OCI-M2 (cell line): ENCODE results near the gene NRG2.

Experiments
- DNase-seq: peaks from one replicate; lab custom pipeline; 2025; ENCODE audit not compliant: unreplicated experiment; lab: John Stamatoyannopoulos, UW

NRG2 gene

DNA sequence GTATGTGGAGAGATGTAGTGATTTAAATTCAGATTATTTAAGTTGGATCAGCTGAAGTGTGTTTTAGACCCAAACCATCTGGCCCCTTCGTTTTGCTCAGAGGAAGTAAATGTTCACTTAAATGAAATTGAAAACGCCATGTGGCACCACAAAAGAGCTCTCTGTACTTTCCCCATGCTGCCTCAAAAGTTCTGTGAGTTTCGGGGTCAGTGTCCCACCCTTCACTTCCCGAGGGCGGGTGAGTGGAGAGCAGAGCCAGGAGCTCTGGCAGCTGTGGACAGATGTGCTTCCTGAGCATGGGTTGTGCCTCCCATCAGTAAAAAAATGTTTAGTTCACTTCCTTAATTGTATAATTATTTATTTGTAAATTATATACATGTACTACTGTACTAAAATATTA lies 199.1 kb downstream of the NRG2 start:
- DNase-seq, result no peak

DNA sequence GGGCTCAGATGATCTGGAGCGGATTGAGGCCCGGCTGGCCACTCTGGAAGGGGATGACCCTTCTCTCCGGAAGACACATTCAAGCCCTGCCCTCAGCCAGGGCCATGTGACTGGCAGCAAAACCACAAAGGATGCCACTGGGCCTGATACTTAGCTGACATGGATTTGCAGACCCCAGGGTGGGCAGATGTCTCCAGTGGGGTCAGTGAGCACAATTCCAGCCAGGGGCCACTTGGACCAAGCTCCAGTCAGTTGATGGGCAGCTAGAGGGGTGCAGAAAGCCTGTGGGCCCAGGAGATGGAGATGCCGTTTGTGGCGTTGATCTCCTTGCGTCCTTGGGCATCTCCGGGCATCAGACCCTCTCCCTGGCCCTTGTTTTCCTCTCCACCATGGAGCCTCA lies 200.8 kb downstream of the NRG2 start:
- DNase-seq, result no peak

DNA sequence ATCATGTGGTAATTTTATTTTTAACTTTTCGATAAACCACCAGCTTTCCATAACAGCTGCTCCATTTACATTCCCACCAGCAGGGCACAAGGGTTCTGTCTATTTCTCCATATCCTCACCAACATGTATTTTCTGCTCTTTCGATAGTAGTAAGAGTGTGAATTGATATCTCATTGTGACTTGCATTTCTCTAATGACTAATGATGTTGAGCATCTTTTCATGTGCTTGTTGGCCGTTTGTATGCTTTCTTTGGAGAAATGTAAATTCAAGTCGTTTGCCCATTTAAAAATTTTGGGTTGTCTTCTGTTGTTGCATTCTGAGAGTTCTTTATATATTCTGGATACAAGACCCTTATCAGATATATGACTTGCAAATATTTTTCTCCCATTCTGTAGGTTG lies 201.6 kb downstream of the NRG2 start:
- DNase-seq, result no peak

DNA sequence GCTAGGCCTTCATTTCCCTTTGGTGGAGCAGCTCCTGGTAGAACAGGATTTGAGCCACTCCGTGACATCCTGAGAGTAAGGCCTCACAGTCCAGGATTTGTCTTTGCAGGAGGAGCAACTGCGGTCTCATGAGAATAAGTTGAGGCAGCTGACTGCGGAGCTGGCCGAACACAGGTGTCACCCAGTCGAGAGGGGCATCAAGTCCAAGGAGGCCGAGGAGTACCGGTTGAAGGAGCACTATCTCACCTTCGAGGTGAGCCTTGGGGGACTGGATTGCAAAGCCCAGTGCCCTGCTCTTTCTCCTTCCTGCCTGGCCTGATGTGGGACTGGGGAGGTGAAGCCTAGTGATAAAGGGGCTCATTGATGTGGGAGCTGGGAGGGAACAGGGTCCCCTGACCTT lies 203.2 kb downstream of the NRG2 start:
- no peak for DNase-seq

DNA sequence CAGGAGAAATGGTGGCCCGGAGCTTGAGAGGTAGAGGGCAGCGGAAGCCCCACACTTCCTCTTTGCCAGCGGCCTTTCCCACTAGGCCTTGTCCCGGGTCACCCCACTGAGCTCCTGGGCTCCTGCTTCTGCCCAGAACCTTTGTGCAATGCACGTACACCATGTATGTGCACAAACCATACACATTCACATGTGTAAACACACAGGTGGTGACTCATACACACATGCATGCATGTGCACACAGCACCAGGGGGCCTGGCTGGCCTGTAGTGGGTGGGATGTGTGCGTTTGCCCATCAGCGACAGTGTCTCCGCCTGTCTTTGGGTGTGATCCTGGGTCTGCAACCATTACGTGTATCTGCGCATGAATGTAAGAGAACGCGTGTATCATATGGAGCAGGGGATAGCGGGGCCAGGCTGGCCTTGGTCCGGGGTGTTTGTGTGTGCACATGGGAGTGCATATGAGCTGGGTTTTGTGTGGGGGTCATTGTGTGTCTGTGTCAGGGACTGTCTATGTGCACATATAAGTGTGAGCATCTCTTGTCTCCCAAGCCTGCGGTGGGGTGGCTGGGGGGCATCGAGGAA lies 203.8 kb downstream of the NRG2 start:
- no peak for DNase-seq

DNA sequence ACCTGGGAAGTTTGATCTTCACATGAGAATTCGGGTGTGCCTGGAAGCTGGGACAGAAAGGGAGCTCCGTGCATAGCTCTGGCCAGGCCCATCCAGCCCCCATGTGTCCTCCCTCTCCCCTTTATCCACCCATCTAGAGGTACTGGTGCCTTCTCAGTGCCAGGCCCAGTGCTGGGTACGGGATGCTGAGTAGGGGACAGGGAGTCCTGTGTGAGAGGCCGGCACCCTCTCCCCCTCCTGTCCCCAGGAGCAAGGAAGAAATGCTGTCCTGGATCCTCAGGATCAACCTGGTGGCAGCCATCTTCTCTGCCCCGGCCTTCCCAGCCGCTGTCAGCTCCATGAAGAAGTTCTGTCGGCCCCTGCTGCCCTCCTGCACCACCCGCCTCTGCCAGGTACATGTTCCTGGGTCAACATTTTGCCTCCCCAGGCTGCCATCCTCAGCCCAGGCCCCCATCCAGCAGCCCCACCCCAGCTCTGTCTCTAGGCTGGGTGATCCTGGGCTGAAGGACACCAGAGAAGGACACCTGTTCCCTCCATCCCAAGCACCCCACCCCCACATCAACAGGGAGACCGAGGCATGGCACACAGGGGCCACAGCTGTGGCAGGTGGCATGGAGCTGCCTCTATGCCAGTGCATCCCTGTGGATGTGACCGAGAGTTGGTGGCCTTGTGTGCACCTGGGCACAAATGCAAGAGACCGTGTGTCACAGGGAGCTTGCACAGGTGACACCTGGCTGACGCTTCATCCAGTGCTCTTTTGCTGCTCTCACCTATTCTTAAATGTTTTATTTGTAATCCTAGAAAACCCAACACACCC lies 204.5 kb downstream of the NRG2 start:
- no peak for DNase-seq

DNA sequence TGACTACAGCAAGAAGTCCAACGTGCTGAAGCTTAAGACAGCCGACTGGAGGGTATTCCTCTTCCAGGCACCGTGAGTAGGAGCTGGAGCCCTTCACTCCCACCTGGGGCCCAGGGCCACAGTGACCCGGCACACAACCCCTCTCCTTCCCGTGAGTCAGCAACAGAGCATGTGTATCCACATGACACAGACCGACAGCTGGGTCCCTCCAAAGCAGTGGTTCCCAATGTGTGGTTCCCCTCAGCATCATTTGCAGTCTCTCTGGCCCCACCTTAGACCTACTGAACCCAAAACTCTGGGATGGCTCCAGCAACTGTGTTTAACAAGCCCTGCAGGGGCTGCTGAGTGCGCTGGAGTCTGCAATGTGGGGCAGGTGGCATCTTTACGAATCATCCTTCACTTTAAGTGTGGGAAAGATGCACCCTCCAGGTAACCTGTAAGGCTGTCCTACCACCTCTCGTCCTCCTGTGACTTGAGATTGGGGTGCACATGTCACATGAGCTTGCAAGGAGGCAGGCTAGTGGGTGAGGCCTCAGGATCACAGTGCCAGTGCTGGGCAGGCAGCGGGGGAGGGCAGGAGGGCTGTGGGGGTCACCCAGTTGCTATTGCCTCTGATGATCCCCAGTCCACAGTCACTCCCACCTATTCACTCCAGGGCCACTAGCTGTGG lies 205.3 kb downstream of the NRG2 start:
- DNase-seq, result no peak

DNA sequence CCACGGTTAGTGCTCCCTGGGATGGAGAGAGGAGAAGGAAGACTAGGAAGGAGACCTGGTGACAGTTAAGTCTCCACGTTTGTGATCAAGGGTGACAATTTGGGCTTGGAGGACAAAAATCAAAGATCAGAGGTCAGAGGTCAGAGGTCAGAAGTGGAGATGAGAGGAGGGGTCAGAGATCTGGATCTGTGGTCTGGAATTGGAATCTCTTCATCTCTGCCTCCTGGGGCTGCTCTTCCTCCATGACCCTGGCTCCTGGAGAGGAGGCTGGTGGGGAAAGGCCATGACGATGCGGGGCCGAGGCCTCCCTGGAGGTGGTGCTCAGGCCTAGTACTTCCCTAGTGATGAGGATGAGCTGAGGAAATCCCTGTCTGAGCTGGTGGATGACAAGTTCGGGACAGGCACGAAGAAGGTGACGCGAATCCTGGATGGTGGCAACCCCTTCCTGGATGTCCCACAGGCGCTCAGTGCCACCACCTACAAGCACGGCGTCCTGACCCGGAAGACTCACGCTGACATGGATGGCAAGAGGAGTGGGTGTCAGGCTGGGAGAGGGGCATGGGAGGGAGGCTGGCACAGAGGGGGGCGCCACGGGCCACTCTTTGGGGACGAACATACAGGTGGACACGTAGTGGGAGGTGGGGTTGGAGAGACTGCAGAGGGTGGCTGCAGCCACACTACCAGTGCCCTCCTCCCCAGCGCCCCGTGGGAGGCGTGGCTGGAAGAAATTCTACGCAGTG lies 206.5 kb downstream of the NRG2 start:
- no peak for DNase-seq

DNA sequence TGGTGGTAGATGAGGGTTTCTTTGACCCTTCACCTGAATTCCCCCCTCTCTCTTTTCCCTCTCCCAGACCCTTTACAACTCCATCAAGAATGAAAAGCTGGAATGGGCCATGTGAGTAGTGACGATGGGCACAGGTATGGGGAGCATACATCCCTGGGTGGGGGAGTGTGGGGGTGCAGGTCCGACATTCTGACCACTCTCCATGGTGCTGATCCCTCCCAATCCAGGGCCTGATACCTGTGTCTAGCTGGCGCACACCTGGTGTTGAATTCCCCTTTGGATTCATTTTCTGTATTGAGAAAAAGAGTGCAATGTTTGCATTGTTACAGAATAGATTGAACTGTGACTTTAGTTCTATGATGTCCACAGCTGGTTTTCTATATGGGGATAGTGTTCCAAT lies 207.4 kb downstream of the NRG2 start:
- DNase-seq, result no peak

DNA sequence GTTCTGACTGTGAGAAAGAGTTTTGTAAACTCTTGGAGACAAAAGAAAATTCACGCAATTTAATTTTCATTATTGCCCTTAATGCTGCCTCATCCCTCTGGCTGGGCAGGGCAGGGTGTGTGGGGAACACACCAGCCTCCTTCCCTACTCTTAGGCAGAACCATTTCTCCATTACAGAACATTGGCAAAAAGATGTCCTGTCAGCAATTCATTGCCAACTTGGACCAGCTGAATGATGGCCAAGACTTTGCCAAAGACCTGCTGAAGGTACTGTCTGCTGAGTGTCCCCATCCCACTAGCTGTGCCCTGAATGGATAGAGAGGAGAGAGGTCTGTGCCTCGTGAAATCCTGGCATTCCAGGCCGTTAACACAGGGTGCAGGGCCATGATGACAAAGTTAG lies 209.6 kb downstream of the NRG2 start:
- no peak for DNase-seq

DNA sequence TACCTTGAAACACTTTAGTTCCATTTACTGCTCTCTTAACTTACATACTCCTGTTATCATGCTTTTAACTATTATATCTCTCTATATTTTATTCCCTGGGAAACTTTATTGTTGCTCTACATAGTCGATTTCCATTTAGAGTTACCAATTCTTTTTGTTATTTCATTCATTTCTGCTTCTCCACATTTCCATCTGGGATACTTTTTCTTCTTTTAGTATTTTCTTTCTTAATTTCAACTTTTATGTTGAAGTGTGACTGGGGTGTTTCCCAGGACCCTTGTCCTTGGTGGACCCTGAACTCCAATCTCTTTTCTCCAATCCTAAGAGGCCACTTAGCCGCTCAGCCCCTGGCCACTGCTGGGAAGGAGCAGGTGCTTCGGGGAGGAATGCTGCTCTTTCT lies 211.5 kb downstream of the NRG2 start:
- no peak for DNase-seq

DNA sequence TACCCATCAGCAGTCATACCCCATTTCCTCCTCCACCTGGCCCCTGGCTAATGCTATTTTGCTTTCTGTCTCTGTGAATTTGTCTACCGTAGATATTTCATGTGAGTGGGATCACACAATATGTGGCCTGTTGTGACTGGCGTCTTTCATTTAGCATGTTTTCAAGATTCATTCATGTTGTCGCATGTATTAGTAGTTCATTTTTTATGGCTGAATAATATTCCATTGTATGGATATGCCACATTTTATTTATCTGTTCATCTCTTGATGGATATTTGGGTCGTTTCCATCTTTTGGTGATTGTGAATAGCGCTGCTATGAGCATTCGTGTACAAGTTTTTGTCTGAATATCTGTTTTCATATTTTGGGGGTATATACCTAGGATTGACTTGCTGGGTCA lies 213.6 kb downstream of the NRG2 start:
- DNase-seq, result no peak

DNA sequence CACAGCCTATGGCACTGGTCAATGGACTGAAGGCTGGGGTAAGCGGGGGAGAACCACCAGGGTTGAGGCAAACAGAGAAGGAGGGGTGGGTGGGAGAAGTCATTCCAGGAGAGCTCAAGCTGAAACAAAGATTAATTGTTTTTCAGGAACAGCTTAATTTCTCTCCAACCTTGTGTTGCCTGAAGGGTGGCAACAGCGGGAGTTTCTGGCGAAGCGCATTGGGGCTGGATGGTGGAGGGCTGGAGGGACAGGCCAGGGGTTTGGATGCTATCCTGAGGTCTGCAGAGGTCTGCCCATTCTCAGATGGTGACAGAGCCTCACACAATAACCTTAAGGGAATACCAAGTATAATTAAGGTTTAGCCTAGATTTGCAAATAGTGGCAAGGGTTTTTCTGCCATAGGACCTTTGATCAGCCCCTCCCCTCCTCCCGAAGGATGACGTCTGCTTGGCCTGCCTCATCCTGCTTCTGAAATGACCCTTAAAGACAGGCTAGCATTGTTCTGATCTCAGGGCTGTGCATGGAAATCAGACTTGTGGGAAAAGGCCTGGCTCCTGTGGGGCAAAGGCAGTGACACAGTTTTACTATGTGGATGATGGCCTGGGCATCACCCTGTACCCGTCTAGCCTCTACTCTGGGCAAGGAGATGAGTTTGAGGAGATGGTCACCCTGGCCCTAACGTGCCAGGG lies 214.7 kb downstream of the NRG2 start:
- DNase-seq, result no peak

DNA sequence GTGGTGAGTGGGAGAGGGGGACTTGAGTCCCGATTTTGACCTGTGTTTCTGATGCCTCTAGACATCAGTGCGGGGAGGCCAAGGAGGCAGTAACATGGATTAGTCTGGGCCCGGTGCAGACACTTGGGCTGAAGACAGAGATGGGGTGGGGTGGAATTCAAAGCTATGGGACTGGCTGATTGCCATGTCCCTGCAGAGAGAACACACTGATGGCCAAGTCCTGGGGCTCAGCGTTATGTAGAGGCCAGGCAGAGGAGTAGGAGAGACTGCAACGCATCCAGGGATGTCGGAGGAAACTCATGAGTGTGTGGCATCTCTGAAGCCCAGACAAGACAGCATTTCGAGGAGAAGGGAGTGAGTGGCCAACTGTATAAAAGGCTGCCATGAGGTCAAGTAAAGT lies 217.4 kb downstream of the NRG2 start:
- DNase-seq, result no peak

DNA sequence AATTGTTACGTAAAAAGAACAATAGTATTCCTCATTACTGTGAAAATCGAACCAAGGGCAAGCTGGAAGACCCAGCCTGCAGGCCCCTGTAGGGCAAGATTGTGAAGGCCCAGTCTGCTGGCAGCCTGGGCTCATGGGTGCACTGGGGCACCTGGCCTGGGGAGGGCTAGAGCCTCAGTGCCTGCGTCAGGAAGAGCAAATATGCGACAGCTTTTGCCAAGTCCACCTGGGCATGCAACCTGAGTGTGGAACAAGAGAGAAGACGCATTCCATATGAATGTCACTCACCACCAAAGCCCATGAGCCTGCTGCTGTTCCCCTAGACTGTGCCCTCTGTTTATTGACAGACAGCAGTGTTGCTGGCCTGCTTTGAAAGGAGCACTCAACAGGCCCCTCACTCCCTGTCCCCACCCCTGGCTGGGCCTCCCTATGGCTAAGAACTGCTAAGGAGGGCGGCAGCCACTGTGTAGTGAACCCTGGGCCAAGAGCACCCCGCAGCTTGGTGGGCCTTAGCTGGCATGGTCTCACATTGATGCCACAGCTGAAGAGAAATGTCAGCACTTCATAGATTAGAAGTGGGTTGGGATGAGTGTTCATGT lies 219.2 kb downstream of the NRG2 start:
- no peak for DNase-seq

DNA sequence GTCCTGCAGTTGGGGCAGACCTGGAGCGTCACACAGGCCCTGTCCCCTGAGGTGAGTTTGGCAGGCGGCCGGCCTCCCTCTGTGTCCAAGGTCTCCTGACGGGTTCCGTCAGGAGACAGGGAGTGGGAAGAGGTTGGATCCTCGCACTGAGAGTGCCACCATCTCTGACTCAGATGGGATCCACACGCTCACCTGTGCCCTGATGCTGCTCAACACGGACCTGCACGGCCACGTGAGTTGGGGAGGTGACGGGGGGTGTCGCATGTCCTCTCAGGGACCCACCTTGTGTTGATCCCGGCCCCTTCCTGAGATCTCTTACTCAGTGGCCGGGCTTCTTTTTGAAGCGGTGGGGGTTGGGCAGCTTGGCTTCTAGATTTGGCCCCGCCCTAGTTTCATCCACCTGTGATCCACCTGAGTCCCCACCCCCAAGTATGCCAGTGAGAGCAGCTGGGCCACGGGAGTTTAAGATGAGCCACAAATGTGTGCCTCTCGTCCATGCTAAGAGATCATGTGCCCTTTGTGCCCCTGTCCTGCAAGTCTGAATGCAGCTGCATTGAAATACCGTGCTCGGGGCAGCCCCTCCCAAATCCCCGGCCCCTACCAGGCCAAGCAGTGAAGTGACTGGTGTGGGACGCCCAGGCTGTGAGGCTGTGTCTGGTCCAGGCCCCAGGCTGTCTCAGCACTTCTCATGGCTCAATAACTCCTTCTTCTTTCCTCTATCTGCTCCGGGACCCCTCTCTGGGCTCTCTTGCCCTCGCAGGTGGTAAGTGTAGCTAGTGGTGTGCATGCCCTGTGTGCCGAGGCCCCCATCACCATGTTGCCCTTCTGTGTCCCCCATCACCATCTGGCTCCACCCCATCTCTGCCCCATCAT lies 220.3 kb downstream of the NRG2 start:
- no peak for DNase-seq

DNA sequence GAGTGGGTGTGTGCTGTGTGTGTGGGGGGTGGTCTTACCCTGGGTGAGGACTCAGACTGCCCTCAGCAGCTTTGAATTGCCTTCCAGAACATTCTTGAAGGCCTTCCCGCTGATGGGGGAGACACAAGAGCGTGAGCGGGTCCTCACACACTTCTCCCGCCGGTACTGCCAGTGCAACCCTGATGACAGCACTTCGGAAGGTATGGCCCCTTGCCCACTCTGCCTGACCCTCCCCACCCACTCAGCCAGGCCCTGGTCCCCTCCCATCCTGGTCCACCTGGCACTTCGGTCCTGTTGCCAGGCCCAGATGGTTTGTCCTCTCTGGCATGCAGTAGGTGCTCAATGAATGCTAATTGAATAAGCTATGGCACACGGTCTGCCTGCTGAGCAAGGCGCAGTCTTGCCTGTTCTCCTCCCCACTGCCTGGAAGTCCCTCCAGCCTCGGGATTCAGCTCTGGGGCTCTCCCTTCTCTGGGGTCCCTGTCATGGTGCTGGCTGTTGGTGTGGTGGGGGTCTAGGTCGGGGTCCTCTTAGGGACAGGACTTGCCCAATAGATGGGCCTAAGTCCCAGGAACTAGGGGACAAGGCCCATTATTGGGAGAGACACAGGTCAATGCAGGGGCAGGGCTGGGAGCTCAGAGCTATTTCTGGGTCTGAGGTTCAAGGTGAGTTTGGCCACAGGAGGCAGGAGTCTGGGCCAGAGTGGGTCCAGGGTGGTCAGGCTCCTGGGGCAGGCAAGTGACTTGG lies 221.1 kb downstream of the NRG2 start:
- no peak for DNase-seq

DNA sequence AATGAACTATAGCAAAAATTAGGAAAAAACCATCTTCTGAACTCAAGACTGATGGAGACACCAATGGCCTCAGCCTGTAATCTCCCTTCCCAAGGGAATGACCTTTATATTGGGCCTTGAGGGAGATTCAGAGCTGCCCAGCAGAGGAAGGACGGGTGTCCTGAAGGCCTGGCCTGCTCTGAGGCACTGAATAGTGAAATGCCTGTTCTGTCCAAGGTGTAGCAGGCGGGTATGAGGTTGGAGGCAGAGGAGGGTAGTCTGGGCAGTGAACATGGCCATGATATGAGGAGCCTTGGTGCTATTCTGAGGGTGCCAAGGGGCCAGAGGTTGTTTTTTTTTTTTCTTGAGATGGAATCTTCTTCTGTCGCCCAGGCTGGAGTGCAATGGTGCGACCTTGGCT lies 222.5 kb downstream of the NRG2 start:
- DNase-seq, result no peak

DNA sequence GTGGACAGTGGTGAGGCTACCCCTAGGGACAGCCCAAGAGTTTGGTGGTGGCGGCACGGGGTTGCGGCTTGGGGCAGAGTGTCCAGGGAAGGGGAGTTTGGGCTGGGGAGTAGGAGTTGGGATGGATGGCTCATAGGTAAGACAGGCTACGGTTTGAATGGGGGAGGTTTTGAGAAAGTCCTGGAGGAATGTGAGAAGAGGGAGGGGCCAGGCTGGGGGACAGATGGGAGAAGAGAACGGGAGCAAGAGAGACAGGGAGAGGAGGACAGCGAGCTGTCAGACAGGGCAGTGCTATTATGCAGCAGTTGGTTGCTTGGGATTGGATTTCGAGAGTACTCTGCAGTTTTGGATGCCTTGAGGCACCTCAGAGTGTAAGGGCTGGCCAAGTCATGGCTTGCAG lies 223.0 kb downstream of the NRG2 start:
- DNase-seq, result no peak
